BE2C (cell line): ENCODE data around the gene SELENOM.

ENCODE experiments used
- DNase-seq: peaks from one replicate; pipeline ENCODE4 v3.0.0-alpha.2; 2020
- H3K27me3 ChIP-seq: fragments of 250-450 bp; sonication (Bioruptor Pico); 2 replicates; pipeline ENCODE4 v1.5.1; 2020; ENCODE audit warnings: mild to moderate bottlenecking
- H3K36me3 ChIP-seq: fragments of 250-450 bp; sonication (Bioruptor Pico); 2 replicates; pipeline ENCODE4 v1.5.1; 2020; ENCODE audit warnings: mild to moderate bottlenecking
- H3K4me1 ChIP-seq: fragments of 250-450 bp; sonication (Bioruptor Pico); 2 replicates; pipeline ENCODE4 v1.5.1; 2020
- H3K4me3 ChIP-seq: 2 replicates; pipeline ENCODE4 v1.5.1; 2011; ENCODE audit warnings: low read depth, low read length
- H3K9me3 ChIP-seq: fragments of 250-450 bp; sonication (Bioruptor Pico); 2 replicates; pipeline ENCODE4 v1.5.1; 2020
- TF ChIP-seq, protein P1 (sequence below): IDR thresholded peaks from 2 replicates; pipeline ENCODE4 v1.5.1; 2012; ENCODE audit warnings: mild to moderate bottlenecking, low read depth, low read length

Gene SELENOM

DNA sequence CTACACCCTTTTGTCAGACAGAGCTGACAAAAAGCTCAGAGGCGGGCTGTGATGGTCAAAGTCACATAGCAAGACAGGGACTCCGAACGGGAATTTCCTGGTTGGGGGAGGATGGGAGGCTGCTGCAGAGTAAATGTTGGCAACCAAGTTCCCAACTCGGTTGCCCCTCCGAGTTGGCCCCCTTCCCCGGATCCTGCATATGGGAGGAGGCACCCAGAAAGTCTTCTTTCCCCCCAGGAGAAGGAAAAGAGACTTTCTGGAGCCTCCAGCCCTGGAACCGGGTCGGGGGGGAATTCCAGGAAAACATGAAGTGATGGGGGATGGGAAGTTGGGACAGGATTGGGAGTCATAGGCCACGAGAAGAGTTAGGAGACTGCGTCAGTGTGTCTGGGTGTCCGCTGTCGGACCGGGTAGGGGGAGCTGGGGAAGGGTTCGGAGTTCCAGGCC lies 614 bp downstream of the SELENOM start:
- Histone ChIP-seq H3K27me3 (no peaks in the 10 kb centered on the region), H3K4me3 (peak overlapping the region; percentile 55), H3K36me3 (no peaks in the 10 kb centered on the region), H3K4me1 (no peaks in the 10 kb centered on the region), H3K9me3 (no peaks in the 10 kb centered on the region)
- no peak for DNase-seq
- TF ChIP-seq, protein P1, sequence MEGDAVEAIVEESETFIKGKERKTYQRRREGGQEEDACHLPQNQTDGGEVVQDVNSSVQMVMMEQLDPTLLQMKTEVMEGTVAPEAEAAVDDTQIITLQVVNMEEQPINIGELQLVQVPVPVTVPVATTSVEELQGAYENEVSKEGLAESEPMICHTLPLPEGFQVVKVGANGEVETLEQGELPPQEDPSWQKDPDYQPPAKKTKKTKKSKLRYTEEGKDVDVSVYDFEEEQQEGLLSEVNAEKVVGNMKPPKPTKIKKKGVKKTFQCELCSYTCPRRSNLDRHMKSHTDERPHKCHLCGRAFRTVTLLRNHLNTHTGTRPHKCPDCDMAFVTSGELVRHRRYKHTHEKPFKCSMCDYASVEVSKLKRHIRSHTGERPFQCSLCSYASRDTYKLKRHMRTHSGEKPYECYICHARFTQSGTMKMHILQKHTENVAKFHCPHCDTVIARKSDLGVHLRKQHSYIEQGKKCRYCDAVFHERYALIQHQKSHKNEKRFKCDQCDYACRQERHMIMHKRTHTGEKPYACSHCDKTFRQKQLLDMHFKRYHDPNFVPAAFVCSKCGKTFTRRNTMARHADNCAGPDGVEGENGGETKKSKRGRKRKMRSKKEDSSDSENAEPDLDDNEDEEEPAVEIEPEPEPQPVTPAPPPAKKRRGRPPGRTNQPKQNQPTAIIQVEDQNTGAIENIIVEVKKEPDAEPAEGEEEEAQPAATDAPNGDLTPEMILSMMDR: no peak

DNA sequence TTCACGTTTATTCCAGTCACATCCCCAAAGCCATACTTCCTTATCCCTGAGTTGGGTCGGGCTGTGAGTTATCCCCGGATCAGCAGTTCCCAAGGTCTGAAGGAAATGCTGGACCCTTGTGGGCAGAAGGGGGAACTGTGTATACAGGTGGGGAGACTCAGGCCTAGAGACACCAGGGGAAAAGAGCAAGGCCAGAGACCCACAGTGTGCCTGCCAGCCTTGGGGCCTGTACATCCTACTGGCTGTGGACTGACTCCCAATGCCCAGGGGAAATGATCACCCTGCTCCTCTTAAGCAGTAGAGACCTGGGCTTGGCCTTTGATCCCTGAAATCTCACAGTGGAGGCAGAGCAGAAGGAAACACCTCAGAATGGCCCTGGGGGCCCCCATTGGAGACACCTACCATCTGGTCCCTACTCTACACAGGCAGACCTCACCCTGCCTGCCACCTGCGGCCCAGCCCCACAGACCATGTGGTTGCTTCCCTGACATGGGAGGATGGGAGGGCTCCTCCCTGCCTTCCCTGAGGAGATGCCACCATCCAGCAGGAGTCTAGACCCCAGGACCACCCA lies 1.3 kb downstream of the SELENOM start:
- H3K4me1 ChIP-seq: no peaks in the 10 kb centered on the region
- no peak overlapping the region for H3K4me3 ChIP-seq
- TF ChIP-seq, protein P1: 0 out of 2 replicates have a peak, but pooled peaks have one; percentile 7
- H3K27me3 ChIP-seq: no peaks in the 10 kb centered on the region
- H3K36me3 ChIP-seq: no peaks in the 10 kb centered on the region
- no peak for DNase-seq
- H3K9me3 ChIP-seq: no peaks in the 10 kb centered on the region

DNA sequence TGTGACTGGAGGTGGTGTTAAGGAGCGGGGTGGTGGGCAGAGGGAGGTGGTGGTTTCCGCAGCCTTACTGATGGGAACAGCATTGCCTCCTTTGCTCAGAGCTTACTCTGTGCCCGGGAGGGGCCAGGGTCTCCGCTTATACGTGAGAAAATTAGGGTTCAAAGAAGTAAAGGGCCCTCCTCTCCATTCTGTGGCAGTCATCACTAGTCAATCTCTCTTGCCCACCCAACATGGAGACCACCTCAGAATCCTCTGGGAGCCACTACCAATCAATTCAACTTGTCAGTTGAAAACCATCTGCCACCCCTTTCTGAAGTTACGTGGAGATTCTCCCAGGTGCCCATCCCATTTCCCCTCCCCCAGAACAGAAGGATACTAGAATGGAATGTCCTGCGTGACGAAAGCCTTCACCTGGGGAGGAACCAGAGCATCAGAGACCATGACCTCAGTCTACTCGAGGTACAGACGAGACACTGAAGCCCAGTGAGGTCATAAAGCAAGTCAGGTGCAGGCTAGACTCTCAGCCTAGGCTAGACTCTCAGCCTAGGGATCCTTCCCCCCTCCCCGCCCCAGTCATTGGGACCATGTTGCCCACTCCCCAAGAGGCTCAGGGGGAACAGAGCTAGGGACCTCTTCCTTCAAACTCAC lies 2.0 kb downstream of the SELENOM start:
- DNase-seq: no peak
- TF ChIP-seq, protein P1: no peak
- H3K9me3 ChIP-seq: no peaks in the 10 kb centered on the region
- H3K4me3 ChIP-seq: no peak overlapping the region
- H3K36me3 ChIP-seq: no peaks in the 10 kb centered on the region
- H3K27me3 ChIP-seq: no peaks in the 10 kb centered on the region
- H3K4me1 ChIP-seq: no peaks in the 10 kb centered on the region

DNA sequence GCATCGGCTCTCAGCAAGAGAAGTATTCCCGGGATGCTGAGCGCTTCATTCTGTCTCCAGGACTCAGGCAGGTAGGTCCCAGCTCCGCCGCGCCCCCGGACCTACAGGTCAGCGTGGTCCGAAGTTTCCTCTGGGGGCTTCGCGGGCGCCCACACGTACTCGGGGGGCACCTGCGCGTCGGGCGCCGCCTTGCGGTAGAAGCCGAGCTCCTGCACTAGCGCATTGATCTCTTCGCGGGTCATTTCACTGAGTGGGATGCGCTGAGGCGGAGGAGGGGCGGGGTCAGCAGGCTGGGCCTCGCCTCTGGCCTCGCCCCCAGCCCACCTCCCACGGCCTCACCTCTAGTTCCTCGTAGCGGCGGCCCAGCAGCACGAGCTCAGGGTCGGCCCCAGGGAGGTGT lies 2.5 kb downstream of the SELENOM start:
- TF ChIP-seq, protein P1: no peak
- no peaks in the 10 kb centered on the region for H3K36me3 ChIP-seq
- no peak overlapping the region for H3K4me3 ChIP-seq
- no peak for DNase-seq
- H3K27me3 ChIP-seq: no peaks in the 10 kb centered on the region
- H3K9me3 ChIP-seq: no peaks in the 10 kb centered on the region
- no peaks in the 10 kb centered on the region for H3K4me1 ChIP-seq

DNA sequence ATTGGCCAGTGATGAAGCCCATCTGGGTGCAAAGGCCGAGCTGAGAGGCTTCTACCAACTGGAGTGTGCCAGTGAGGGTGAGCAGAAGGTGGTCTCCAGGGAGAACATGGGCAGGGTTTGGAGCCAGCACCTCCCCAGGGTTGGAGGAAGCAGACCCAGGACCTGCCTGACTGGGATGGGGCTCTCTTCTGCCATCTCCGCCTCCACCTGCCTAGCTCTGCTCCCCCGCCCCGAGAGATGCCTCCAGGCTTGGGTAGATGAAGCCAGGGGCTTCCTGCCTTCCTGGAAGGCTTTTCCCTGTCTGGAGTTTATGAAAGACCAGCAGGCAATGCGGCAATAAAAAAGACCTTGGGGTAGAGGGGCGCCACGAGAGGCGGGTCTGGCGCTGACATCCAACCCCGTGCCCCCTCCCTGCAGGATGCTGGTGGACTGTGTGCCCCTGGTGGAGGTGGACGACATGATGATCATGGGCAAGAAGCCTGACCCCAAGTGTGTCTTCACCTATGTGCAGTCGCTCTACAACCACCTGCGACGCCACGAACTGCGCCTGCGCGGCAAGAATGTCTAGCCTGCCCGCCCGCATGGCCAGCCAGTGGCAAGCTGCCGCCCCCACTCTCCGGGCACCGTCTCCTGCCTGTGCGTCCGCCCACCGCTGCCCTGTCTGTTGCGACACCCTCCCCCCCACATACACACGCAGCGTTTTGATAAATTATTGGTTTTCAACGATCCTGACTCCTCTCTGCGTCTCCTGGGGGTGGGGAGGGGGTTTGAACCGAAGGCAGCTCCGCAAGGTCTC lies 3.3 kb downstream of the SELENOM start:
- Histone ChIP-seq H3K9me3 (no peaks in the 10 kb centered on the region), H3K27me3 (no peaks in the 10 kb centered on the region), H3K4me3 (no peak overlapping the region), H3K4me1 (no peaks in the 10 kb centered on the region), H3K36me3 (no peaks in the 10 kb centered on the region)
- no peak for DNase-seq
- TF ChIP-seq, protein P1: no peak
